ENCODE results near the gene BOD1L1.

DNA sequence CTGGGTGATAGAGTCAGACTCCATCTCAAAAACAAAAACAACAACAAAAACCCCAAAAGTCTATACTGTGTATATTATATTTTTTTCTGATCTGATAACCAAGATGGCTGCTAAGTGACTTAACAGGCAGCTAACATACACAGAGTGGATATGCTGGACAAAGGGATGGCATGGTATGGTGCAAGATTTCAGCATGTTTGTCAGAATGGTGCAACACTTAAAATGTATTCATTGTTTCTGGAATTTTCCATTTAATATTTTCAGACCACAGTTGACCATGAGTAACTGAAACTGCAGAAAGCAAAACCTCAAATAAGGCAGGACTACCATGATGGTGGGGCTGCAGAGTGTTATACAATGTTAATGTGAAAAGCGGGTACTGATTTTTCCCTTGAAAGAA lies 6.1 kb upstream of the BOD1L1 start:
- TF ChIP-seq, protein P1, sequence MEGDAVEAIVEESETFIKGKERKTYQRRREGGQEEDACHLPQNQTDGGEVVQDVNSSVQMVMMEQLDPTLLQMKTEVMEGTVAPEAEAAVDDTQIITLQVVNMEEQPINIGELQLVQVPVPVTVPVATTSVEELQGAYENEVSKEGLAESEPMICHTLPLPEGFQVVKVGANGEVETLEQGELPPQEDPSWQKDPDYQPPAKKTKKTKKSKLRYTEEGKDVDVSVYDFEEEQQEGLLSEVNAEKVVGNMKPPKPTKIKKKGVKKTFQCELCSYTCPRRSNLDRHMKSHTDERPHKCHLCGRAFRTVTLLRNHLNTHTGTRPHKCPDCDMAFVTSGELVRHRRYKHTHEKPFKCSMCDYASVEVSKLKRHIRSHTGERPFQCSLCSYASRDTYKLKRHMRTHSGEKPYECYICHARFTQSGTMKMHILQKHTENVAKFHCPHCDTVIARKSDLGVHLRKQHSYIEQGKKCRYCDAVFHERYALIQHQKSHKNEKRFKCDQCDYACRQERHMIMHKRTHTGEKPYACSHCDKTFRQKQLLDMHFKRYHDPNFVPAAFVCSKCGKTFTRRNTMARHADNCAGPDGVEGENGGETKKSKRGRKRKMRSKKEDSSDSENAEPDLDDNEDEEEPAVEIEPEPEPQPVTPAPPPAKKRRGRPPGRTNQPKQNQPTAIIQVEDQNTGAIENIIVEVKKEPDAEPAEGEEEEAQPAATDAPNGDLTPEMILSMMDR (IDR thresholded peaks at IDR 0.05) = no peak
- TF ChIP-seq POLR2A (IDR thresholded peaks at IDR 0.05) (no peak), EP300 (IDR thresholded peaks at IDR 0.05) (no peak)

All from ovary (tissue), 3 donors.